KOPT-K1 (cell line): ENCODE data around the gene BAIAP2L1.

ENCODE experiments used
- H3K27ac ChIP-seq: fragments of 200-600 bp; sonication (generic); 2 replicates; pipeline ENCODE4 v1.5.1; 2016; ENCODE audit warnings: antibody characterized with exemption, mild to moderate bottlenecking, low read depth, low read length; ENCODE audit not compliant: poor library complexity, severe bottlenecking
- H3K36me3 ChIP-seq: fragments of 200-600 bp; sonication (generic); 2 replicates; pipeline ENCODE4 v1.5.1; 2017; ENCODE audit warnings: antibody characterized with exemption, mild to moderate bottlenecking, low read length, moderate library complexity; ENCODE audit not compliant: insufficient read depth
- H3K9me3 ChIP-seq: fragments of 200-600 bp; sonication (generic); 2 replicates; pipeline ENCODE4 v1.5.1; 2017; ENCODE audit warnings: antibody characterized with exemption, low read length, mild to moderate bottlenecking; ENCODE audit not compliant: insufficient read depth, poor library complexity, severe bottlenecking

Gene BAIAP2L1

GRCh38 chr7:98376711-98377110 is 24.2 kb downstream of the BAIAP2L1 start:
- no peaks in the 10 kb centered on the region for H3K36me3 ChIP-seq
- H3K9me3 ChIP-seq, result no peaks in the 10 kb centered on the region
- no peak overlapping the region for H3K27ac ChIP-seq

GRCh38 chr7:98375664-98376063 is 25.2 kb downstream of the BAIAP2L1 start:
- H3K27ac ChIP-seq, result no peak overlapping the region
- no peaks in the 10 kb centered on the region for H3K36me3 ChIP-seq
- no peaks in the 10 kb centered on the region for H3K9me3 ChIP-seq

- no peaks in the 10 kb centered on the region for H3K9me3 ChIP-seq
- no peaks in the 10 kb centered on the region for H3K36me3 ChIP-seq
- H3K27ac ChIP-seq, result no peak overlapping the region
Measured at GRCh38 chr7:98374285-98374680, 26.6 kb downstream of the BAIAP2L1 start.

GRCh38 chr7:98372993-98373392 is 27.9 kb downstream of the BAIAP2L1 start:
- Histone ChIP-seq H3K36me3 (no peaks in the 10 kb centered on the region), H3K9me3 (no peaks in the 10 kb centered on the region), H3K27ac (no peak overlapping the region)

GRCh38 chr7:98369726-98370125 is 31.2 kb downstream of the BAIAP2L1 start:
- H3K9me3 ChIP-seq, result no peaks in the 10 kb centered on the region
- H3K27ac ChIP-seq, result no peak overlapping the region
- H3K36me3 ChIP-seq, result no peaks in the 10 kb centered on the region

GRCh38 chr7:98368716-98369115 is 32.2 kb downstream of the BAIAP2L1 start:
- Histone ChIP-seq H3K9me3 (no peaks in the 10 kb centered on the region), H3K27ac (no peak overlapping the region), H3K36me3 (no peaks in the 10 kb centered on the region)

- no peaks in the 10 kb centered on the region for H3K9me3 ChIP-seq
- no peaks in the 10 kb centered on the region for H3K36me3 ChIP-seq
- no peak overlapping the region for H3K27ac ChIP-seq
Measured at GRCh38 chr7:98366562-98366938, 34.3 kb downstream of the BAIAP2L1 start.

- Histone ChIP-seq H3K9me3 (no peaks in the 10 kb centered on the region), H3K27ac (no peak overlapping the region)
Measured at GRCh38 chr7:98365863-98366561, 34.9 kb downstream of the BAIAP2L1 start.

GRCh38 chr7:98364220-98364619 is 36.7 kb downstream of the BAIAP2L1 start:
- Histone ChIP-seq H3K27ac (no peak overlapping the region), H3K36me3 (no peaks in the 10 kb centered on the region), H3K9me3 (no peaks in the 10 kb centered on the region)

More at GRCh38 chr7:98365863-98366561, 34.9 kb downstream of the BAIAP2L1 start:
- H3K36me3 ChIP-seq, result no peaks in the 10 kb centered on the region

GRCh38 chr7:98362517-98362916 is 38.4 kb downstream of the BAIAP2L1 start:
- H3K36me3 ChIP-seq, result no peaks in the 10 kb centered on the region
- H3K27ac ChIP-seq, result no peak overlapping the region

GRCh38 chr7:98360221-98361130 is 40.4 kb downstream of the BAIAP2L1 start:
- no peak overlapping the region for H3K27ac ChIP-seq
- no peaks in the 10 kb centered on the region for H3K9me3 ChIP-seq
- H3K36me3 ChIP-seq, result no peaks in the 10 kb centered on the region

More at GRCh38 chr7:98362517-98362916, 38.4 kb downstream of the BAIAP2L1 start:
- H3K9me3 ChIP-seq, result no peaks in the 10 kb centered on the region

- Histone ChIP-seq H3K27ac (no peak overlapping the region), H3K36me3 (no peaks in the 10 kb centered on the region), H3K9me3 (no peaks in the 10 kb centered on the region)
Measured at GRCh38 chr7:98359395-98359794, 41.5 kb downstream of the BAIAP2L1 start.

GRCh38 chr7:98358706-98359105 is 42.2 kb downstream of the BAIAP2L1 start:
- no peaks in the 10 kb centered on the region for H3K36me3 ChIP-seq
- no peak overlapping the region for H3K27ac ChIP-seq
- no peaks in the 10 kb centered on the region for H3K9me3 ChIP-seq

- Histone ChIP-seq H3K36me3 (no peaks in the 10 kb centered on the region), H3K9me3 (no peaks in the 10 kb centered on the region), H3K27ac (no peak overlapping the region)
Measured at GRCh38 chr7:98357751-98358161, 43.1 kb downstream of the BAIAP2L1 start.

GRCh38 chr7:98355250-98355538 is 45.7 kb downstream of the BAIAP2L1 start:
- no peaks in the 10 kb centered on the region for H3K9me3 ChIP-seq
- H3K27ac ChIP-seq, result no peak overlapping the region
- no peaks in the 10 kb centered on the region for H3K36me3 ChIP-seq
